Chondrocyte (in vitro differentiated cells): ENCODE results near the gene MYL1. TPM values are rescaled to one million over a fixed set of nuclear protein-coding genes. Genes with fewer than 3 reads are reported as not detected.

Source experiments
- DNase-seq: peaks from one replicate; pipeline ENCODE4 v3.0.0; 2021; ENCODE audit warnings: mixed read lengths, low spot score
- H3K27ac Mint-ChIP-seq: one replicate; pipeline ENCODE4 v1.8.0; 2021; ENCODE audit warnings: mild to moderate bottlenecking, moderate library complexity, mixed read lengths; ENCODE audit not compliant: unreplicated experiment
- H3K27me3 Mint-ChIP-seq: 2 replicates; pipeline ENCODE4 v1.8.0; 2021; ENCODE audit warnings: low read depth, mixed read lengths
- H3K36me3 Mint-ChIP-seq: 2 replicates; pipeline ENCODE4 v1.8.0; 2021; ENCODE audit warnings: low read depth, mixed read lengths
- H3K4me1 Mint-ChIP-seq: 2 replicates; pipeline ENCODE4 v1.8.0; 2021; ENCODE audit warnings: low read depth, mild to moderate bottlenecking, mixed read lengths
- H3K4me3 Mint-ChIP-seq: one replicate; pipeline ENCODE4 v1.8.0; 2021; ENCODE audit warnings: mild to moderate bottlenecking, moderate library complexity, mixed read lengths; ENCODE audit not compliant: unreplicated experiment
- H3K9me3 Mint-ChIP-seq: 2 replicates; pipeline ENCODE4 v1.8.0; 2021; ENCODE audit warnings: low read depth, mixed read lengths
- CTCF ChIP-seq: fragments of 200-600 bp; sonication (generic); IDR thresholded peaks from 2 replicates; pipeline ENCODE4 v1.5.0; 2021; ENCODE audit warnings: antibody characterized with exemption, mild to moderate bottlenecking, moderate library complexity
- long read RNA-seq: library from polyadenylated mRNA; stranded (forward); transcript quantifications from one replicate; pipeline ENCODE4 v2.0.0, GENCODE V29; 2021
- total RNA-seq: library from RNA; stranded (reverse); gene quantifications from 3 replicates; pipeline ENCODE4 v1.2.1, GENCODE V29; 2021

MYL1 gene
- total RNA-seq = not detected in 3 replicates
- long read RNA-seq = 0 reads

DNA sequence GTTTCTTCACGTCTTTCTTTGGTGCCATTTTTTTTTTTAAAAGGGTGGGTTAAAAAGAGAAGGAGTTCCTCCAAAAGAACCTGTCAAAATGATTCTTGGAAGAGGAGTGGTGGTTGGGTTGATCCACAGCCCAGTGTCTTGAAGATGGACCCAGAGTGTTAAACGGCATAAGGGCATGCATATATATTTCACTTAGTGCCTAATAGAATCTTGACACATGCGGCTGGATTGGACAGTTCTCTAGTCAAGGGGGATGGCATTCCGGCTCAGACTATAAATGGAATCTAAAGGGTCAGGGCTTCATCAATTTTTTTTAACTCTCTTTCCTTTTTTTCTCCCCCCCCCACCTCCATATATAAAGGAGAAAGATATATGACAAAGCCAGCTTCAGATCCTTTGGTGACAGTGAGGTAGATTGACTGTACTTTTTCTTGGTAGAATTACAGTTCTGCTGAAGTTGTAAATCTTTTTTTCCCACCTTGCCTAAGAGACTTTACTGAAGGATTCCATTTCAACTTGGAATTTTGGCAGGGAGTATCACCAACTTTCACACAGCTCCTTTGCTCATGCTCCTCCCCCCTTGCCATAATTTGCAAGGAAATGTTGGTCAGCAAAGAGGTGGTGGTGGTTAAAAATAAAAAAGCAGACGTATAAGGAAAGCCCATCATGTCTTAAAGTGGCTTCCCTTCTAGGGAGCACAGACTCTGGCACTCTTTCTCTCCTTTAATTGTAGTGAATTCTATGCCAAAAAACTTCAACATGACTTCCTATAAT is at the start of gene MYL1:
MYL1 (minus strand) TSS at position 160 of the 774 bp plus-strand sequence; CDS start at position 28, 132 bp downstream.
- H3K36me3 Mint-ChIP-seq = no peaks in the 10 kb centered on the region
- peaks cover 16% of the 10 kb centered on the region for H3K27me3 Mint-ChIP-seq
- H3K9me3 Mint-ChIP-seq = no peaks in the 10 kb centered on the region
- H3K4me1 Mint-ChIP-seq = peaks cover 3% of the 10 kb centered on the region
- DNase-seq = no peak
- H3K27ac Mint-ChIP-seq = no peak within 1 kb of the TSS
- no peak for TF ChIP-seq CTCF
- H3K4me3 Mint-ChIP-seq = no peak within 1 kb of the TSS

DNA sequence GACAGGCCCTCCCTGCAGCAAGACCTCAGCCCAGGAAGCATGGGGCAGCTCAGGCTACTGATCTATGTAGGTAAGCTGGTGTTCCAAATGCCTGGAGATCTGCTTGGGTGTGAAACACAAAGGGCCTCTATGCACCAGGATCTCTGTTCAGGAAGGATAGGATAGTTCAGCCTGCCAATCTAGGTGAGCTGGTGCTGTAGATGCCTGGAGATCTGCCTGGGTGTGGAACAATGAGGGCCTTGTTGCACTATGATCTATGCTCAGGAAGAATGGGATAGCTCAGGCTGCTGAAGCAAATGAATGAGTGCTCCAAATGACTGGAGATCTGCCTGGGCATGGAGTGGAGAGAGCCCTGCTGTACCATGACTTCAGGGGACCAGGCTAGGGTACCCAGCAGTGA is 48.9 kb upstream of the MYL1 start:
- no peaks in the 10 kb centered on the region for H3K4me1 Mint-ChIP-seq
- TF ChIP-seq CTCF = no peak
- H3K36me3 Mint-ChIP-seq = no peaks in the 10 kb centered on the region
- H3K4me3 Mint-ChIP-seq = no peak overlapping the region
- H3K9me3 Mint-ChIP-seq = no peaks in the 10 kb centered on the region
- peak; percentile 37 for DNase-seq
- H3K27ac Mint-ChIP-seq = no peak overlapping the region
- H3K27me3 Mint-ChIP-seq = no peaks in the 10 kb centered on the region

DNA sequence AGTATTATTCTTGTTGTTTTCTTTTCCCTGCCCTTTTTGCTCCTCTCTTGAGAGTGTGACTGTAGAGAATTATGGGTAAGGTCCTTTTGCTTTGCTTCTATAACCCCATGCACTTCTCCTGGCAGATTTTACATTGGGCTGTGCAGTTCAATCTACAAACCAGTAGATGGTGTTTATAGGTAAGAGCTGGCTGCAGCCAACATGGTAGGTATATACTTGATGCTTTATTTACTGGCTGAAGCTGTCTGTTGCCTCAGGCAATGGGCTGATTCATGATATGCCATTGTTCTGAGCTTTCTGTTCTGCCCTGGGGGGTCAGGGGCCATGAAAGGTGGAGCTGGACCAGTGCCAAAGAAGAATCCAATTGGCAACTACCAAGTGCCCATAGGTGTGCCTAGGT is 48.3 kb upstream of the MYL1 start:
- no peaks in the 10 kb centered on the region for H3K4me1 Mint-ChIP-seq
- no peaks in the 10 kb centered on the region for H3K9me3 Mint-ChIP-seq
- no peaks in the 10 kb centered on the region for H3K36me3 Mint-ChIP-seq
- peak; percentile 30 for TF ChIP-seq CTCF
- DNase-seq = no peak
- H3K27me3 Mint-ChIP-seq = no peaks in the 10 kb centered on the region
- no peak overlapping the region for H3K4me3 Mint-ChIP-seq
- H3K27ac Mint-ChIP-seq = no peak overlapping the region

GRCh38 chr2:210360412-210360811 is 45.4 kb upstream of the MYL1 start:
- H3K9me3 Mint-ChIP-seq = peaks cover 3% of the 10 kb centered on the region
- DNase-seq = no peak
- no peak overlapping the region for H3K27ac Mint-ChIP-seq
- TF ChIP-seq CTCF = no peak
- no peaks in the 10 kb centered on the region for H3K36me3 Mint-ChIP-seq
- H3K27me3 Mint-ChIP-seq = no peaks in the 10 kb centered on the region
- H3K4me3 Mint-ChIP-seq = no peak overlapping the region
- no peaks in the 10 kb centered on the region for H3K4me1 Mint-ChIP-seq

- TF ChIP-seq CTCF = no peak
- peaks cover 12% of the 10 kb centered on the region for H3K9me3 Mint-ChIP-seq
- no peaks in the 10 kb centered on the region for H3K36me3 Mint-ChIP-seq
- no peak overlapping the region for H3K27ac Mint-ChIP-seq
- H3K27me3 Mint-ChIP-seq = no peaks in the 10 kb centered on the region
- H3K4me1 Mint-ChIP-seq = no peaks in the 10 kb centered on the region
- peak; percentile 32 for DNase-seq
- H3K4me3 Mint-ChIP-seq = no peak overlapping the region
Observed at GRCh38 chr2:210356944-210357343, 42.0 kb upstream of the MYL1 start.
